Progenitor cell of endocrine pancreas (in vitro differentiated cells): ENCODE data around the gene MTR. TPM values are rescaled to one million over a fixed set of nuclear protein-coding genes. Genes with fewer than 3 reads are reported as not detected.

Experiments used
- DNase-seq: peaks from one replicate; pipeline ENCODE4 v3.0.0; 2021; ENCODE audit warnings: low spot score; ENCODE audit not compliant: unreplicated experiment
- H3K27ac Mint-ChIP-seq: 2 replicates; pipeline ENCODE4 v1.8.0; 2021; ENCODE audit warnings: mild to moderate bottlenecking, moderate library complexity, mixed read lengths
- H3K27me3 Mint-ChIP-seq: 2 replicates; pipeline ENCODE4 v1.8.0; 2021; ENCODE audit warnings: mixed read lengths
- H3K36me3 Mint-ChIP-seq: 2 replicates; pipeline ENCODE4 v1.8.0; 2022; ENCODE audit warnings: mixed read lengths; ENCODE audit not compliant: insufficient read depth
- H3K4me1 Mint-ChIP-seq: 2 replicates; pipeline ENCODE4 v1.8.0; 2021; ENCODE audit warnings: low read depth, mixed read lengths
- H3K4me3 Mint-ChIP-seq: 2 replicates; pipeline ENCODE4 v1.8.0; 2021; ENCODE audit warnings: low read depth, mild to moderate bottlenecking, moderate library complexity, mixed read lengths
- H3K9me3 Mint-ChIP-seq: 2 replicates; pipeline ENCODE4 v1.8.0; 2021; ENCODE audit warnings: low read depth, mixed read lengths
- CTCF ChIP-seq: fragments of 200-600 bp; sonication (generic); IDR thresholded peaks from one replicate; pipeline ENCODE4 v1.5.0; 2021; ENCODE audit warnings: antibody characterized with exemption, mild to moderate bottlenecking; ENCODE audit not compliant: unreplicated experiment
- total RNA-seq: library from RNA; stranded (reverse); gene quantifications from 2 replicates; pipeline ENCODE4 v1.2.1, GENCODE V29; 2021

The MTR gene
- total RNA-seq, 1 donor from 2014 or later, result 29.7 TPM

- no peak for TF ChIP-seq CTCF
- Mint-ChIP-seq H3K4me1 (peaks cover 9% of the 10 kb centered on the region), H3K27me3 (no peaks in the 10 kb centered on the region), H3K27ac (no peak overlapping the region), H3K36me3 (peaks cover 15% of the 10 kb centered on the region), H3K4me3 (no peak overlapping the region), H3K9me3 (no peaks in the 10 kb centered on the region)
- no peak for DNase-seq
Measured at GRCh38 chr1:236875975-236876374, 80.9 kb downstream of the MTR start.

DNA sequence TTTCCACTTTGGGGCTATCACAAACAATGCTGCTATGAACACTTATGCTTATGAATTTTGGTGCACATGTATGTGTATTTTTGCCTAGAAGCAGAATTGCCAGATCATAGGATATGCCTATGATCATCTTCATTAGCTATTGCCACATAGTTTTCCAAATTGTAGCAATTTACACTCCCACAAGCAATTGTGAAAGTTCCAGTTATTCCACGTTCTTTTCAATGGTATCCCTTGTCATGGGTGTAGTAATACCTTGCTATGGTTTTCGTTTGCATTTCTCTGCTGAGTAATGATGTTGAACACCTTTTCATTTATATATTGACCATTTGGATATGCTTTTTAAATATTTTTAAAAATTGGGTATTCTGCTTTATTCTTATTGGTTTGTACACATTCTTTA is 82.6 kb downstream of the MTR start:
- Mint-ChIP-seq H3K4me3 (no peak overlapping the region), H3K9me3 (no peaks in the 10 kb centered on the region), H3K27ac (peak overlapping the region; percentile 49), H3K36me3 (peaks cover 16% of the 10 kb centered on the region), H3K27me3 (no peaks in the 10 kb centered on the region), H3K4me1 (peaks cover 5% of the 10 kb centered on the region)
- no peak for TF ChIP-seq CTCF
- no peak for DNase-seq

DNA sequence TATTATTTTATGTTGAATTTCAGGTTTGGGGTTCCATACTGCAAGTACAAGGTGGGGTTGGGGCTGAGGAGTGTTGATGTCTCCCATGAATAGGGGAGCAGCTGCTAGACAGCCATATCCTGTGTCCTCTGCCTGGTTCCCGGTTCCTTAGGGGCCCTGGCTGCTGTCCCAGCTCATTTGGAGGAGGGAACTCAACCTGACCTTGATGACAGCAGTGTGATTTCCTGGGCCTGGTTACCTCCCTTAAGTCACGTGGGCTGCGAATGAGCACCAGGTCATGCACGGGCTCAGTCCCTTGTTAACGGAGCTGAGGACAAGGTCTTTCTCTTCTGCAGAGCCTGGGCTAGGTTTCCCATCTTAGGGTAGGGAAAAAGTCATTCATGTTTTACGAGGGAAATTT is 85.1 kb downstream of the MTR start:
- DNase-seq, result no peak
- no peak for TF ChIP-seq CTCF
- peaks cover 11% of the 10 kb centered on the region for H3K36me3 Mint-ChIP-seq
- H3K4me3 Mint-ChIP-seq, result no peak overlapping the region
- no peaks in the 10 kb centered on the region for H3K9me3 Mint-ChIP-seq
- no peaks in the 10 kb centered on the region for H3K4me1 Mint-ChIP-seq
- H3K27me3 Mint-ChIP-seq, result no peaks in the 10 kb centered on the region
- no peak overlapping the region for H3K27ac Mint-ChIP-seq

- Mint-ChIP-seq H3K9me3 (no peaks in the 10 kb centered on the region), H3K36me3 (peaks cover 6% of the 10 kb centered on the region), H3K4me3 (no peak overlapping the region), H3K27ac (no peak overlapping the region), H3K4me1 (no peaks in the 10 kb centered on the region), H3K27me3 (no peaks in the 10 kb centered on the region)
- no peak for TF ChIP-seq CTCF
- DNase-seq, result no peak
Measured at GRCh38 chr1:236882678-236883077, 87.6 kb downstream of the MTR start.

DNA sequence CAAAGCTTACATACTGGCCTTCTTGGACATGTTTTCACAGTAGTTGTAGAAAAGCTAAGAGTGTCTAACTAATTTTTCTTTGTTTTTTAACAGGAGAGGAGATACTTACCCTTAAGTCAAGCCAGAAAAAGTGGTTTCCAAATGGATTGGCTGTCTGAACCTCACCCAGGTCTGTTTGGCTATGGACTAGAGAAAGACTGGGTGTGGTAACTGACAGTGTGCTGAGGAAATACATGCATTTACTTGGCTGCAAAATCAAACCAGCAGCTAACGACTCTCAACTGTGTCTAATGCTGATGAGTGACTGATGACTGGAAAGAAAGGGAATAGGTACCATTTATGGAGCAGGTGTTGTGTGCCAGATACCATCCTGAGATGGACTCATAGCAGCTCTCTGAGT is 91.1 kb downstream of the MTR start:
- no peaks in the 10 kb centered on the region for H3K9me3 Mint-ChIP-seq
- TF ChIP-seq CTCF, result no peak
- no peak overlapping the region for H3K4me3 Mint-ChIP-seq
- DNase-seq, result no peak
- H3K27ac Mint-ChIP-seq, result no peak overlapping the region
- no peaks in the 10 kb centered on the region for H3K27me3 Mint-ChIP-seq
- no peaks in the 10 kb centered on the region for H3K4me1 Mint-ChIP-seq
- peaks cover 13% of the 10 kb centered on the region for H3K36me3 Mint-ChIP-seq
